ENCODE data around the gene FCAMR.
A peak's percentile ranks its signal among the peaks of the same experiment; 100 is the strongest.
"Not testable (repeated sequence)": the region's sequence is repeated elsewhere in the genome, so short reads cannot be mapped to it uniquely, and the experiment has no call there.

Gene FCAMR

GRCh38 chr1:206935491-206936067 lies 34.7 kb downstream of the FCAMR start:
- DNase-seq (ENCODE audit: low spot score), result no peak

GRCh38 chr1:206933333-206933945 lies 36.8 kb downstream of the FCAMR start:
- DNase-seq (ENCODE audit: low spot score), result no peak

- DNase-seq (ENCODE audit: low spot score), result no peak
These were observed 38.1 kb downstream of the FCAMR start for GRCh38 chr1:206932177-206932576.

GRCh38 chr1:206931709-206932108 lies 38.6 kb downstream of the FCAMR start:
- DNase-seq (ENCODE audit: low spot score), result no peak

- no peak for DNase-seq (ENCODE audit: low spot score)
These were observed 40.0 kb downstream of the FCAMR start for GRCh38 chr1:206930210-206930798.

- DNase-seq (ENCODE audit: low spot score), result no peak
These were observed 40.7 kb downstream of the FCAMR start for GRCh38 chr1:206929524-206929923.

GRCh38 chr1:206926286-206926685 lies 44.0 kb downstream of the FCAMR start:
- DNase-seq (ENCODE audit: low spot score), result no peak

GRCh38 chr1:206925106-206925736 lies 45.0 kb downstream of the FCAMR start:
- DNase-seq (ENCODE audit: low spot score), result no peak

GRCh38 chr1:206924592-206925105 lies 45.6 kb downstream of the FCAMR start:
- DNase-seq (ENCODE audit: low spot score), result no peak

- DNase-seq (ENCODE audit: low spot score), result not testable (repeated sequence)
These were observed 46.2 kb downstream of the FCAMR start for GRCh38 chr1:206923961-206924557.

- DNase-seq (ENCODE audit: low spot score), result no peak
These were observed 47.0 kb downstream of the FCAMR start for GRCh38 chr1:206923009-206923960.

GRCh38 chr1:206922524-206922923 lies 47.7 kb downstream of the FCAMR start:
- no peak for DNase-seq (ENCODE audit: low spot score)

- no peak for DNase-seq (ENCODE audit: low spot score)
These were observed 48.4 kb downstream of the FCAMR start, which contains the start of gene FCMR for GRCh38 chr1:206921772-206922265. FCMR (minus strand) TSS chr1:206921941; CDS start chr1:206921854, 87 bp downstream.

GRCh38 chr1:206918076-206918475 lies 52.2 kb downstream of the FCAMR start:
- no peak for DNase-seq (ENCODE audit: low spot score)

- DNase-seq (ENCODE audit: low spot score), result no peak
These were observed 54.1 kb downstream of the FCAMR start for GRCh38 chr1:206916000-206916709.

- DNase-seq (ENCODE audit: low spot score), result no peak
These were observed 55.1 kb downstream of the FCAMR start for GRCh38 chr1:206915030-206915735.

- no peak for DNase-seq (ENCODE audit: low spot score)
These were observed 56.3 kb downstream of the FCAMR start for GRCh38 chr1:206913766-206914537.

- DNase-seq (ENCODE audit: low spot score), result peak; percentile 75
These were observed 57.7 kb downstream of the FCAMR start for GRCh38 chr1:206912445-206913095.
